GM18519 (cell line): ENCODE results near the gene STK11.
"Not testable (repeated sequence)": the region's sequence is repeated elsewhere in the genome, so short reads cannot be mapped to it uniquely, and the experiment has no call there.

Experiments used
- ATAC-seq: cut with Tn5 transposase; IDR thresholded peaks from one replicate; pipeline ENCODE4 v1.9.1; 2021; ENCODE audit warnings: mild to moderate bottlenecking, moderate library complexity; ENCODE audit not compliant: unreplicated experiment, low FRiP score

Gene STK11

DNA sequence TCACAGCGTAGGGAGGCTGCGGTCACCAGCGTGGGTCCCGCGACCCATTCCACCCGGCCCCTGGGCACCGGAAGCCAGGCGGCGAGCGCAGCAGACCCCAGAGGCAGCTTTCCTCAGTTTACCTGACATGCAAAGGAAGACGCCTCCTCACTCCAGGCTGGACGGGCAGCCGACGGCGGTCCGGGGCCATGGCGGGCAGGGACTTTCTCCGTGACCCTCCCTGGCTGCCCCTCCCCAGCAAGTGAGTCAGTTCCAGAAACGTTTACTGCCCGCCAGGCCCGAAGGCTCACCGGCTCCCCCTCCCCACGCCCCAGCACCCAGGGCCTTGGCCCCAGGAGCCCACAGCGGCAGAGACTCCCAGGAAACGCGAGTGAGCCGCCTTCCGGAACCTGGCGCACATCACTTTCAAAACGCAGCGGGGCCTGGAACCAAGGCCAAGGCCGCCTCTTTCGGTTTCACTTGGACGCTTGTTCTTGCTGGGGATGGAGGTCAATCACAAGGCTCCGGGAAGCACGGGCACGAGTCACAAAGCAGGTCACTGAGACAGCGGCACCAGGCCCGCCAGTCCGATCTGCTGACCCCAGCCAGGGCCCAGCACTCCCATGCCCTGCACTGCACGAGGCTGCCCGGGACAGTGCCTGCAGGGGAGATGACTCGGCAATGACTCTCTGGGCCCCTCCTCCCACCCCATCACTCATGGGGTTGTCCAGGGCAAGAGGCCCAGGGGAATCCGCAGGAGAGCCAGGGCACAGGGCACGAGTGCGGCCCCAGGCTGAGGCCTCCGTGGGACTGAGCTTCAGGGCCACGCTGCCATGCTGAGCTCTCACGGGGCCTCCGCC, 36.8 kb upstream of the STK11 start:
- no peak for ATAC-seq

DNA sequence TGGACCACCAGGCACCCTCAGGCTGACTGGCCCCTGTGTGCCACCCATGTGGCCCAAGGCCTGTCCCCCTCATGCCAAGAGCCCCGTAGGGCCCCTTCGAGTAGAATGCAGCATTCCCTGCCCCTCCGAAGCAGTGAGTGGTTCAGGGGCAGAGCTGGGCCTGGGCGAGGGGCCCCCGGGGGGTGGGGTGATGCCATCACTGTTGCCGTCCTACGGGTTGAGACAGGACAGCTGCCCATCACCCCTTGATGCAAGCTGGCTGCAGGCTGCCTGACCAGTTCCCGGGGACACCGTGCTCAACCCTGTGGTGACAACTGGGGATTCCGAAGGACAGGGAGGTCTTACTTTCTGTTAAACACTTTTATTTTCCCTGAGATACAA, 36.2 kb upstream of the STK11 start:
- ATAC-seq = no peak

DNA sequence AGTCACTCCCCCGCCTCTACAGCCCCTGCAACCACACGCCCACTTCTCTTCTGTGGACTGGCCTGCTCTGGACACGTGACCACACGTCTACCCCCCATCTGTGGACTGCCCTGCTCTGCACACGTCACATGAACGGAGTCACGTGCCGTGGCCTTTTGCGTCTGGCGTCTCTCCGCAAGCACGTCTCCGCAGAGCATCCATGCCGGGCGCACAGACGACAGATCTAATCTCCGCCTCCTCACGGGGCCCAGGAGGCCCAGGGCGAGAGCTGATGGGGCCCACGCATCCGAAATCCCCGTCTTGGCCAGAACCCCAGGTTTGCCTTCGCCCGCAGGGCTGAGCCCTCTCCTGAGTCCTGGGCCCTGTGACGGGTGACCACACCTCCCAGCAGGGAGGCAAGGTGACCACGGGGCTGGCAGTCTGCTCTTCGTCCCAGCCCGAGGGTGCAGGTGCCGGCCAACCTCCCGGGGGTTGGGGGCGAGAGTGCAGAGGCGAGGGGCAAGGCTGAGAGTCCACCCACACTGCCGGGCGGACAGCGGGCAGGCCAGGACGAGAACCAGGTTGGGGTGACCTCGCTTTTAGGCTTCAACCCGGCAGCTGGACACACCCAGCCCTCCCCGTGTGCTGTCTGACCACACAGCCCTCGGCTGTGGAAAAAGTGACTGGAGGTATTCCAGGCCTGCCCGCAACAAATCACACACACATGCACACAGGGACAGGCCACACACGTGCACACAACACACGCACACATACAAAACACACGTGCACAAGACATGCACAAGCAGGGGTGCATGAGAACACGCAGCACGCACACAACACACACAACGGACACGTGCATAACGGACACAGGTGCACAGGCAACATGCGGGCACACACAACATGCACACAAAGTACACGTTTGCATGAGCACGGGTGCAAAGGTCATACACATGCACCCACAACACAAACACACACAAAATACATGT, 35.4 kb upstream of the STK11 start:
- no peak for ATAC-seq

DNA sequence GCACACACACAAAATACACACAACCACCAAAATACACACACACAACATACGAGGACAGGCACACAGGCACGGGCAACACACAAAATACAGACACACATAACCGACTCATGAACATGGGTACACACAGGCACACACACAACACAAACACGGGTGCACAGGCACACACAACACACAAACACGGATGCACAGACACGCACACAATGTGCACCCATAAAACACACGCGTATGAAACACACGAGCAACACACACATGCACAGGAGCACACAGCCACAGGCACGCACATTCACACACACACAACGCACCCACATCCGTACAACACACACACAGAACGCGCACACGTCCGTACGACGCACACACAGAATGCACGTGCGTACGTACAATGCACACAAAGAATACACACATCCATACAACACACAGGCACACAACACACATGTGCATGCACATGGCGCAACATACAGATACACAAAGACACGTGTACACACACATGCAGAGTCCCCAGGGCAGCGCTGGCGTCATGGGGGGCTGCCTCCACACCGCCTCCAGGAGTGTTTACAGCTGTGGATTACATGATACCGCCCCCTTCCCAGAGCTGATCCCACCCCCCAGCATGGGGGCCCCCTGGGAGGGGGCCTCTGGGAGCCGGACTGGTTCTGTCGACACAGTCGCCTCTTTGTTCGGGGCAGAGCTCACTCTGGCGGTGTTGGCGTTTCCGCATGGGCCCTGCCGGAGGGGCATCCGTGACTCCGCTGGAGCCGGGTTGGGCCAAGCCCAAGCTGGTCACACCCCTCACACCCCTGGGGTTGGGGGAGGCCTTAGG, 34.4 kb upstream of the STK11 start:
- ATAC-seq = no peak

DNA sequence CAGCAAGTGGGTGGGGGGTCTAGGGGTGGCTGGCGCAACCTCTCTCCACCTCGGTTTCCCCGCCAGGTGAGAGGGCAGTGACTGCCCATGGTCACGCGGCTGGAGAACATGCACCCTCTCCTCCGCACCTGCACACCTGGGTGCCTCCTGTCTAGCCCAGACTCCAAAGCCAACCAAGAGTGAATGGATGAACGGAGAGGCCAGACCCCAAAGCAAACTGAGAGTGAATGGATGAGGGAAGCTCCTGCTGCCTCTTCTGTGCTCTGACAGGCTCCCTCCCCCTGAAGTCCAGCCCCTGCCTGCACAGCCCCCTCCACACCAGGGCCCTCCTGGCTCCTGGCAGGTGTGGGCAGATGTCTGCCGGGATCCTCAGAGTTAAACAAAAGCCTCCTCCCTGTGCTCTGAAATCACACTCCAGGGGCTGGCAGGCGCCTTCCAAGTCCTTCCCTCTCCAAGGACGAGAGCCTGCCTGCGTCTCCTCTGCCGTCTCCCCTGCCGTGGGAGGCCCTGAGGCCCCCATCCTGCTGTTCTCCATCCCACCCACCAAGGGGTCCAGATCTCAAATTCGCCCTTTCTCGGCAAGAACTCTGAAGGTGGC, 33.7 kb upstream of the STK11 start:
- no peak for ATAC-seq

DNA sequence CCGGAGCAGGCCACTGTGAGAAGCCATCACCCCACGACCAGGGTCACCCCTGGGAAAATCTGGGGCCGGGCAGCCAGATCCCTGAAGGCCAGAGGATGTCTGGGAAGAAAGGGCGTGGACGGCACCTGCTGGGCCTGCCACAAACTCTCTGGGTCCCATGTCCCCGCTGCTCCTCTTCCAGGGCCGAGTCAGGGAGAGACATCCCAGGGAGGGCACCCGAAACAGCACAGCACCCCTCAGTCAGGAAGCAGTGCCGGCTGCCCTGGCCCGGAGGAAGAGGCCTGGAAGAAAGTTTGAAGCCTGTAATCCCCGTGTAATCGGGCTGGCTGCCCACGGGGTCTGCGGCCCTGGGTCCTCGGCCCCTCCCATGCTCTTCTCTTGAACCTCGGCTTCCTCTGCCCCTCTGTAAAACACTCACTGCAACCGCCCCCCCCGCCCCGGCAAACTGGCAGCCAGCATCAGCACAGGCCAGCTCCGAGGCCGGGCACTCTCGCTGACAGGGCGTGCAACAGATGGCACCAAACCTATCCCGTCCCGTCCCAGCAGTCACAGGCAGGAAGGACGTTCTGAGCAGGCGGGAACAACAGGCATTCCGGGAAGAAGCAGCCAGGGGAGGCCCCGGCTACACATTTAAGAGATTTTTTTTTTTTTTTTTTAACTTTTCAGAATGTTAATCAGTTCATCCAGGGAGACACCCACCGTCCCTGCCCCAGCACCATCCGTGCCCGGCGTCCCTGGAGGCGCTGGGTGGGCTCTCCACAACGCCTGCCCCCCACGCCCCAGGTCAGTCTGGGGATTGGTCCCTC, 33.0 kb upstream of the STK11 start:
- no peak for ATAC-seq

DNA sequence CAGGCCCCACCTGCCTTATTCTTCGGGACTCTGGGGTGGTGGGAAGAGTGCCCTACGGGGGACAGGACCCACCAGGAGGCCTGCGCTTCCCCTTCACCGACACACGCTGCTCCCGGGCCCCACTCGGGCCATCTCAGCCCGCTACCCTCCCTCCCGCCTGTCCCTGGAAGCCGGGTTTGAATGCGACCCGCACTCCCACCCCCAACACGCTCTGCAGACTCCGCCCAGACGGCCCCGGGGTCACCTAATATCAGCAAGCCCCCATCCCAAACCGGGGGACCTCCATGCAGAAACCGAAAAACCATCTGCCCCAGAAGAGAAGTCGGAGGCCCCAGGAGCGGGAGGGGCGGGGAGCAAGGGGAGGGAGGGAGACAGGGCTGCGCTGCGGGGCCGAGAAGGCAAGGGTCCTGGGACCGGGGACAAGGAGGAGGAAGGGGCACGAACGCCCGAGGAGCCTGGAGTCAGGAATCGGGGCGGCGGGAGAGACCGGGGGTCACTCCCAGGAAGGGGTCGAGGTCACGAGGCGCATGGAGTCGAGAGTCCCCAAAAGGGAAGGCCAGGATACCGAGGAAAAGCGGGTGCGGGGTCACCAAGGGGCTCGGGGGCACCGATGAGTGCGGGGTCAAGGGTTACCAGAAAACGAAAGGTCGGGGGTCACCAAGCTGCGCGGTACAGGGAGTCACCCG, 32.3 kb upstream of the STK11 start:
- ATAC-seq = no peak

DNA sequence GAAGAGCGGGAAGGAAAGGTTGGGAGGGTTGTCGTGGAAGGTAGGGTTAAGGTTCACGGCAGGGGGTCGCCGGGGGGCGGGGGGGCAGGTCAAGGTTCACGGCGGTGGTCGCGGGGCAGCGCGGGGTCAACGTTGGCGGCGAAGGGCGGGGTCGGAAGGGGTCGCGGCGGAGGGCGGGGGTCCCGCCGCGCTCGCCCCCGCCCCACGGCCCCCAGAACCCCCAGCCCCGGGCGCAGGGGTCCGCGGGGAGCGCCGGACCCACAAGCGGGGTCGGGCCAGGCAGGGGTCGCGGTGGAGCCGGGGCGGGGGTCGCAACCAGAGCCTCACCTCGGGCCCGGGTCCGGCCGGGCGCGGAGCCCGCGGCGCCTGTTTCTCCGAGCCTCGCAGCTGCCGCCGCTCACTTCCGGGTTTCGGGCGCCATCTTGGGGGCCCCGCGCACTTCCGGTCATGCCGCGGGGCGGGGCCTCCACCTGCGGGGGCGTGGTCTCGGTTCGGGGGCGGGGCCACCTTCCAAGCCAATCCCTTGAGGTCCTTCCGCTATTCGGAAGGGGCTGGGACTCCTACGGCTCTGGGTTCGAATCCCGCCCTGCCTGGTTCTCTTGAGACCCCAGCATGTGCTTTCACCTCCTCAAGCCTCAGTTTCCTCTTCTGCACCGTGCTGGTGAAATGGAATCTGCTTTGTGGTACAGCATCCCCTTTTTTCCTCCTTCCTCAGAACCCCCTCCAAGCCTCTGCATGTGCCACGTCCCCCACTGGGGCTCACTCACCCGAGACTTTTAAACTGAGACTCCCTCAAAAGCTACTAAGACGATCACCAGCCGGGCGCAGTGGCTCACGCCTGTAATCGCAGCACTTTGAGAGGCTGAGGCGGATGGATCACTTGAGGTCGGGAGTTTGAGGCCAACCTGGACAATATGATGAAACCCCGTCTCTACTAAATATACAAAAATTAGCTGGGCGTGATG, 31.5 kb upstream of the STK11 start, which contains the start of gene SBNO2:
Gene SBNO2, minus strand, starts transcription at position 424 of the 965 bp plus-strand sequence. CDS start 19,992 bp downstream, outside the sequence.
- ATAC-seq = no peak

DNA sequence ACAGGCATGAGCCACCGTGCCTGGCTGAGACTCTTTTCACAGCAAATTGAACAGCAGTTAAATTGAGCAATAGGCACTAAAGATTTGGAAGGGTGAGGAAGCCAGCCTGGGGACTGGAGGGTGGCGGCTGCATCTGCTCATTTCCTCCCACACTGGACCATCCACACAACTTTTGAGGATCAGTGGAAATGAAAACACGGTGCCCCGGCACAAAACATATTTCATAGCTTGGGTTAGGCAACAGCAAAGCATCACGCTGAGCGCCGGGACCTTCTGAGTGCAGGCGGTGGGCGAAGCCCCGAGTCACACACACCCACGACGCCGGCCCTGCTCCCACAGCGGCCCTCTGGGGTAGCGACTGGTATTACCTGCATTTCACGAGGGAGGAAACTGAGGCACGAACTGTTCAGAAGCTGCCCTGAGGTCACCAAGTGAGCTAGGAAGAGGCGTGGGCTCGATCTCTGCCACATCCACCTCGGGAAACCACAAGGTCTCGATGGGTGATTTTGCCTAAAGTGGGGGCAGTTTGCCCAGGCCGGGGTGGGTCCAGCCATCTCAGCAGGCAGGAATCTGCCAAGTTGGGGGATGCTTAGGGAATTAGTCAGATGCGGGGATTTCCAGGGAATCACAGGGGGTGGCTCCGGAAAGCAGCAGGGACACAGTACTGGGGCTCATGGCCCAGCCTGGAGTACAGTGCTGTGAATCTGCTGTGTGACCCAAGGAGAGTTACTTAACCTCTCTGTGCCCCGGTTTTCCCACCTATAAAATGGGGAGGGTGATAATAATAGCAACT, 28.1 kb upstream of the STK11 start:
- ATAC-seq = no peak

DNA sequence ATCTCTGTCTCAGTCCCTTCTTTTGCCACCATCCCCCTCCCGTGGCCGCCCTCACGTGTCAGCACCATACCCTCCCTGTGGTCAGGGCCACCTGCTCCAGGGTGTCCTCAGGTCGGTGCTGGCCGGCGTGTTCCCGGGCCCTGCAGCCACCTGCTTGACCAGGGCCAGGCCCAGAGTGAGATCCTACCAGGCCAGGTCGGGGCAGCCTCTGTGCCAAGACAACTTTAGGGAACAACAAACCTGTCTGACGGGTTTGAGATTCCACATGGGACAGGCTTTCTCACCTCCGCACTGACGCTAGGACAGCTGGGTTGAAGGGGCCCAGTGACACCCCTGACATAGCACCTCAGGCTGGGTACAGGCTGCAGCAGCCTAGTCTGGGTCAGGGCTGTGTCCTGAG, 24.0 kb upstream of the STK11 start:
- ATAC-seq = no peak

DNA sequence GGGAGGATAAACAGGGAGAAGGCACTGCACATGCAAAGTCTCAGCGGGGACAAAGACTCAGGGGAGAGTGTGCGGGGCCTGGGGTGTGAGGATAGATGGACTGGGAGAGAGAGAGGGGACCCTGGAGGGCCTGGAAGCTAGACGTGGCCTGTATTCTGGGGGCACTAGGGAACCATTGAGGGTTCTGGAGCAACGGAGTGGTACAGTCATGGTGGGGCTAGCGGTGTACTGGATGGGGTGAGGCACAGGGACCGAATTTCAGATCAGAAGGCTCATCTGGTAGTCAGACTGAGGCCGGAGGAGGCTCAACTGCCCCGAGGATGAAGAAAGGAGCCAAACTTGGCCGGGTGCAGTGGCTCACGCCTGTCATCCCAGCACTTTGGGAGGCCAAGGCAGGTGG, 23.5 kb upstream of the STK11 start:
- ATAC-seq = no peak

DNA sequence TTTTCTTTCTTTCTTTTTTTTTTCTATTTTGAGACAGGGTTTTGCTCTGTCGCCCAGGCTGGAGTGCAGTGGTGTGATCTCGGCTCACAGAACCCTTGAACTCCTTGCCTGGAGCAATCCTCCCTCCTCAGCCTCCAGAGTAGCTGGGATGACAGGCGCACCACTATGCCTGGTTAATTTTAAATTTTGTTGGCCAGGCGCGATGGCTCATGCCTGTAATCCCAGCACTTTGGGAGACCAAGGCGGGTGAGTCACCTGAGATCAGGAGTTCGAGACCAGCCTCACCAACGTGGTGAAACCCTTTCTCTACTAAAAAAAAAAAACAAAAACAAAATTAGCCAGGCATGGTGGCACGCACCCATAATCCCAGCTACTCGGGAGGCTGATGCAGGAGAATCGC, 22.9 kb upstream of the STK11 start:
- ATAC-seq = no peak

DNA sequence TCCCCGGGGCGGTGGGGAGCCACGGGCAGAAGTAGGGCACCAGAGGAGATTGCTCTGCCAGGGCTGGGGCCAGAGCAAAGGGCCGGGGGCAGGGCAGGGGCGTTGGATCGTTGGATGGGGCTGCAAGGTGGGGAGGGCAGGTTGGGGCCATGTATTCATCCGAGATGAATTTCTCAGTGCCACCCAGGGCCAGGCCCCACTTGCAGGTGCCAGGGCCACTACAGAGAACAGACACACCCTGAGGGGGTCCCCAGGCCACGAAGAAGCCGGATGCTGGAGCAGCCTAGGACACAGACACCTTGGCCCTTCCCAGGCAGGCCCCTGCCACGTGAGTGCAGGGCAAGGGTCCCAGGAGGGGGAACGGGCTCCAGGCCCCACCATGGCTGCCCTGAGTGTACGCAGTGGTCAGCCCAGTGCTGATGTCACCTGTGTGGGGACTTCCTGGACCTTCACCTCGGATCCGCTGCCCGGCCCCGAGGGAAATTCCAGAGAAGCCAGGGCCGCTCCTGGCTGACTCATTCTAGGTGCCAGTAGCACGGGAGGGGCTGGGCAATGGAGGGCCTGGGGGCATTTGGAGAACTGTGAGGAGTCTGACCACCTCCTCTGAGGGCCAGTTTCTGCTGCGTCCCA, 21.9 kb upstream of the STK11 start:
- no peak for ATAC-seq

DNA sequence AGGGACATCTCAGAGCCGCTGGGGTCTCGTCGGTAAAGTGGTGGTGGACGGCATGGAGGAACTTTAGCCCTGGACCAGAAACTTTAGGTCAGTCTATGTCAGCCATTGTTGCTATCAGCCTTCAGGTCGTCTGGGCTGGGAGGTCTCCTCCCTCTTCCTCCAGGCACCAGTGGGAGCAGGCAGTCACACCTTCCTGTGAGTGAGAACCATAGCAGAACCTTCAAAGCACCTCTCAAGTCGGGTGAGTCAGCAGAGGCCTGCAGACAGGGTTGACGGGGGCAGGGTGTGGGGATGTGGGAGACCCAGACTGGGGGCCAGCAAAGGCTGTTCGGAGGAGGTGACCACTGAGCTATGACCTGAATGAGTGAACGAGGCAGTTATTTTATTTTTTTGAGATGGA, 16.2 kb upstream of the STK11 start:
- ATAC-seq = no peak

DNA sequence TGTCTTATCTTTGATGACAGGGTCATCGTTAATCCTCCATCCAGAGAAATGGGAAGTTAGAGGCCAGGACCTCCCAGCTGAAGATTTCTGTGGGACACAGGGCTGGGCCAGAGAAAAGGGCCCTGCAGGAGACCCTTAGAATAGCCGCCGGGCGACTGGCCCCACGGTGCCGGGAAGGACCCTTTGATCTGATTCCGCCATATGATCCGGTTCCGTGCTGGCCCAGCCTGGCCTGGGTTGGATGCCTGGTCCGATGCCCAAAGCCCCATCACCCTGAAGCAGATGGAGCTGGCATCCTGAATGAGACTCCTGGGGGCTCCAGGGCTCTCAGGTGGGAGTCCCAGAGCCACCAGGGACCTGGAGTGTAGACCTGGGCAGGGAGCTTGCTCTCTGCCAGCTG, 6.0 kb upstream of the STK11 start:
- ATAC-seq = no peak

DNA sequence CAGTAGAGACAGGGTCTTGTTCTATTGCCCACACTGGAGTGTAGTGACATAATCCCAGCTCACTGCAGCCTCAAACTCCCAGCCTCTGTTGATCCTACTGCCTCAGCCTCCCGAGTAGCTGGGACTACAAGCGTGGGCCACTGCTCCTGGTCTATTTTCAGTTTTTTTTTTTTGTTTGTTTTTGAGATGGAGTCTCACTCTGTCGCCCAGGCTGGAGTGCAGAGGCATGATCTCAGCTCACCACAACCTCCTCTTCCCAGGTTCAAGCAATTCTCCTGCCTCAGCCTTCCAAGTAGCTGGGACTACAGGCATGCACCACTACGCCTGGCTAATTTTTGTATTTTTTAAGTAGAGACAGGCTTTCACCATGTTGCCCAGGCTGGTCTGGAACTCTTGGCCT, 5.0 kb upstream of the STK11 start:
- ATAC-seq = not testable (repeated sequence)
